Uterus (tissue), 4 donors: ENCODE results near the gene DAPK2. TPM values are rescaled to one million over a fixed set of nuclear protein-coding genes. Genes with fewer than 3 reads are reported as not detected.

Source experiments
- DNase-seq, 2 donors: peaks; one replicate each; pipeline ENCODE4 v3.0.0-alpha.2; 2019 to 2020
- H3K27ac ChIP-seq, 2 donors: fragments of 200-600 bp; sonication (generic); 1 replicate in 1 of 2; 2 replicates in 1 of 2; pipeline ENCODE4 v1.5.1; 2016 to 2018
- H3K27me3 ChIP-seq, 2 donors: fragments of 200-600 bp; sonication (generic); one replicate each; pipeline ENCODE4 v1.5.1; 2018 to 2019; ENCODE audit warnings: control low read depth in 1 of 2
- H3K36me3 ChIP-seq, 2 donors: fragments of 200-600 bp; sonication (generic); one replicate each; pipeline ENCODE4 v1.5.1; 2019; ENCODE audit warnings: control low read depth in 1 of 2
- H3K4me1 ChIP-seq, 2 donors: fragments of 200-600 bp; sonication (generic); one replicate each; pipeline ENCODE4 v1.5.1; 2018 to 2019; ENCODE audit warnings: control low read depth in 1 of 2
- H3K4me3 ChIP-seq, 2 donors: fragments of 200-600 bp; sonication (generic); 1 replicate in 1 of 2; 2 replicates in 1 of 2; pipeline ENCODE4 v1.5.1; 2018 to 2019; ENCODE audit warnings: mild to moderate bottlenecking in 1 of 2
- H3K9me3 ChIP-seq, 2 donors: fragments of 200-600 bp; sonication (generic); one replicate each; pipeline ENCODE4 v1.5.1; 2019; ENCODE audit warnings: control low read depth in 1 of 2
- POLR2A ChIP-seq, 2 donors: fragments of 450-650 bp; IDR thresholded peaks; one replicate each; pipeline ENCODE4 v1.6.1; 2016; ENCODE audit warnings: antibody characterized with exemption in 2 of 2, mild to moderate bottlenecking in 1 of 2, moderate library complexity in 1 of 2
- intact Hi-C: fragments of 100-400 bp; cut with DNase I; formaldehyde crosslinking; loops from one replicate; pipeline ENCODE4 v1.15.1; 2023; ENCODE audit warnings: low total_unique reads
- total RNA-seq, 4 donors: library from RNA; depleted of rRNA in 3 of 4; stranded (reverse); fragments of >200 nt in 3 of 4; gene quantifications; one replicate each; pipeline versions ENCODE4 v1.1.0 to v1.2.4, GENCODE V29; 2014 to 2023
- TF ChIP-seq, protein P1 (sequence below), 4 experiments: fragments of 200-600 bp in 2 of 4; fragments of 450-650 bp in 2 of 4; sonication (generic) in 2 of 4; IDR thresholded peaks; one replicate each; pipeline ENCODE4 v1.5.1; 2016 to 2019; ENCODE audit warnings: antibody characterized with exemption in 4 of 4, mild to moderate bottlenecking in 2 of 4, moderate library complexity in 1 of 4
- donor health status: DM: yes; HTN: yes; CAD: no.

The DAPK2 gene
- total RNA-seq, 4 donors from 2014 or later, result 0.88 to 5.3 (median 1.4) TPM

DNA sequence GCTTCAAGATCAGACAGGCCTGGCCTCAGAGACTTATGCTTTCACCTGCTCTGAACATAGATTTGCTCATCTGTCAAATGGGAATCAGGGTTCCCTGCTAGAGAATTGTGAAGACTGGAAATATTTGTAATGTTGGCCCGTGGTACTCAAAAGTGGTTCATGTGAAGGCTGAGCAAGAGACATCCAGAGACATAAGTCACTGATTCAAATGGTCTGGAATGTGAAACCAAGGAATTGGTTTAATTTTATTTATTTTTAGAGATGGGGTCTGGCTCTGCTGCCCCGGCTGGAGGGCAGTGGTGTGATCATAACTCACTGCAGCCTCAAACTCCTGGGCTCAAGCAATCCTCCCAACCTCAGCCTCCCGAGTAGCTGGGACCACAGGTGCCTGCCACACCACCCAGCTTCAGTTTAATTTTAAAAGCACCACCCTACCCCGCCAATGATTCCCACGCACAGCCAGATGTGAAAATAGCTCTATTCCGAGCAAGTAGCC, 60.1 kb downstream of the DAPK2 start:
- intact Hi-C loops, result no loop called here
- peaks cover 0 to 3% of the 10 kb centered on the region in 2 donors for H3K4me1 ChIP-seq
- H3K9me3 ChIP-seq, result no peaks in the 10 kb centered on the region
- no peak for TF ChIP-seq POLR2A (IDR thresholded peaks at IDR 0.05)
- TF ChIP-seq, protein P1, sequence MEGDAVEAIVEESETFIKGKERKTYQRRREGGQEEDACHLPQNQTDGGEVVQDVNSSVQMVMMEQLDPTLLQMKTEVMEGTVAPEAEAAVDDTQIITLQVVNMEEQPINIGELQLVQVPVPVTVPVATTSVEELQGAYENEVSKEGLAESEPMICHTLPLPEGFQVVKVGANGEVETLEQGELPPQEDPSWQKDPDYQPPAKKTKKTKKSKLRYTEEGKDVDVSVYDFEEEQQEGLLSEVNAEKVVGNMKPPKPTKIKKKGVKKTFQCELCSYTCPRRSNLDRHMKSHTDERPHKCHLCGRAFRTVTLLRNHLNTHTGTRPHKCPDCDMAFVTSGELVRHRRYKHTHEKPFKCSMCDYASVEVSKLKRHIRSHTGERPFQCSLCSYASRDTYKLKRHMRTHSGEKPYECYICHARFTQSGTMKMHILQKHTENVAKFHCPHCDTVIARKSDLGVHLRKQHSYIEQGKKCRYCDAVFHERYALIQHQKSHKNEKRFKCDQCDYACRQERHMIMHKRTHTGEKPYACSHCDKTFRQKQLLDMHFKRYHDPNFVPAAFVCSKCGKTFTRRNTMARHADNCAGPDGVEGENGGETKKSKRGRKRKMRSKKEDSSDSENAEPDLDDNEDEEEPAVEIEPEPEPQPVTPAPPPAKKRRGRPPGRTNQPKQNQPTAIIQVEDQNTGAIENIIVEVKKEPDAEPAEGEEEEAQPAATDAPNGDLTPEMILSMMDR (IDR thresholded peaks at IDR 0.05), result no peak
- no peaks in the 10 kb centered on the region for H3K36me3 ChIP-seq
- H3K27me3 ChIP-seq, result no peaks in the 10 kb centered on the region
- no peak overlapping the region for H3K4me3 ChIP-seq
- H3K27ac ChIP-seq, result no peak overlapping the region
- no peak for DNase-seq

DNA sequence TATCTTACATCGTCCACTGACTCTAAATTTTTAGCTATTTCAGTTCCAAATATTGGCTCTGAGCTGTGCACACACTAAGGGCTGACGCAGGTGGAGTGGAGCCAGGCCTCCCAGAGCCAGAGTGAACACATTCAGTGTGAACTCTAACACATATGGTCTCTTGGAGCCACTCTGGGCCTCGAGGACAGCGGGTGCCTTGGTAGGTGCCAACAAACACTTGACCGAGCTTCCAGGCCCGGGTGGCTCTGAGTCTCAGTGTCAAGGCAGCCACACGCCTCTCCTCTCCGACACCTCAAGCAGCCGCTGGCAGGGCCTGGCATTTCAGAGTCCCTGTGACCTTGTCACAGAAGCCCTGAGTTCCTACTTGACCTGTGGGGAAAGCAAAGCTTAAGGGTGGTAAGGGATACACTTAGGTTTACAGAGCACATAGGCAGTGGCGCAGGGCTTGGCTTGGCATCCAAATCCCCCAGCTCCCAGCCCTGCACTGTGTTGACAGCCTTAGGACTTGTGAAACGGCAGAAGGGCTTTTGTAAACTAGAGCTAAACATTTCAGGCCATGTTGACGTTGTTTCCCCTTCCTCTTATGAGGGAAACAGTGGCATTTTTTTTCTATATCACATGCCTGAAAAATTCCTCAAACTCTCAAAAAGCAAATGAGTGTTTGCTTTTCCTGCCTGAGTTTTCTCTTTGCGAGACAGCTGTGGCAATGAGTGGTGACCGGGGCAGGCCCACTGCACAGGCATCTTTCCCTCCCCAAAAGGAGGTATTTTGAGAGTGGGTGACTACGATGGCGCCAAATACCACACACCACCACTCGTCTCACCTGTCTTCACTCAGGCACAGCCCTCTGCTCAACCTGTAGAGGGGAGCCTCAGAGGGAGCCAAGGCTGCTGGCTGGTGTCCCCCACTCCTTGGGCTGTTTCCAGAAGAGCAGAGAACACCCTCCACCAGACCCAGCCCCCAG, 60.8 kb downstream of the DAPK2 start:
- intact Hi-C loops, result no loop called here
- H3K9me3 ChIP-seq, result no peaks in the 10 kb centered on the region
- DNase-seq, result peak in 1 of 2 donors; percentile 21
- TF ChIP-seq, protein P1 (IDR thresholded peaks at IDR 0.05), result no peak
- TF ChIP-seq POLR2A (IDR thresholded peaks at IDR 0.05), result no peak
- no peaks in the 10 kb centered on the region for H3K27me3 ChIP-seq
- no peak overlapping the region for H3K4me3 ChIP-seq
- no peaks in the 10 kb centered on the region for H3K36me3 ChIP-seq
- peaks cover 0 to 3% of the 10 kb centered on the region in 2 donors for H3K4me1 ChIP-seq
- H3K27ac ChIP-seq, result no peak overlapping the region

DNA sequence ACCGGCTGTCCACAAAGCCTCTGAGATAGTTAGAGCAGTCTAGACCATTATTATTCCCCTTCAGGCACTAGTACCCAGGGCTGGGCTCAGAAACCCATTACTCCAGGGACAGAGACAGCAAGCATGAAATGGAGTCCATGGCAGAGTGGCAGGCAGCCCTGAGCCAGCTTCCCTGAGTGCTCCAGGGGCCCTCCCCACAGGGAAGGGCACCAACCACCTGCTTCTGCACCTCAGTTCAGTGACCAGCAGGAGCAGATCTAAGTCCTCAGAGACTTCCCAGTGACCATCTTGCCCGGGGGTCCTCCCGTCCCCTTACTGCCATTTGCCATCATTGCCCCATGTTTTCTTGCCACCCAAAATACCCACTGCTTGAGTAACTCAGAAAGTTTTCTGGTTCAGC, 62.0 kb downstream of the DAPK2 start:
- no peak for DNase-seq
- Histone ChIP-seq H3K9me3 (no peaks in the 10 kb centered on the region), H3K27ac (no peak overlapping the region), H3K36me3 (no peaks in the 10 kb centered on the region), H3K4me3 (no peak overlapping the region), H3K4me1 (peaks cover 0 to 3% of the 10 kb centered on the region in 2 donors), H3K27me3 (no peaks in the 10 kb centered on the region)
- TF ChIP-seq, protein P1 (IDR thresholded peaks at IDR 0.05), result no peak
- no peak for TF ChIP-seq POLR2A (IDR thresholded peaks at IDR 0.05)
- intact Hi-C loops, result no loop called here

DNA sequence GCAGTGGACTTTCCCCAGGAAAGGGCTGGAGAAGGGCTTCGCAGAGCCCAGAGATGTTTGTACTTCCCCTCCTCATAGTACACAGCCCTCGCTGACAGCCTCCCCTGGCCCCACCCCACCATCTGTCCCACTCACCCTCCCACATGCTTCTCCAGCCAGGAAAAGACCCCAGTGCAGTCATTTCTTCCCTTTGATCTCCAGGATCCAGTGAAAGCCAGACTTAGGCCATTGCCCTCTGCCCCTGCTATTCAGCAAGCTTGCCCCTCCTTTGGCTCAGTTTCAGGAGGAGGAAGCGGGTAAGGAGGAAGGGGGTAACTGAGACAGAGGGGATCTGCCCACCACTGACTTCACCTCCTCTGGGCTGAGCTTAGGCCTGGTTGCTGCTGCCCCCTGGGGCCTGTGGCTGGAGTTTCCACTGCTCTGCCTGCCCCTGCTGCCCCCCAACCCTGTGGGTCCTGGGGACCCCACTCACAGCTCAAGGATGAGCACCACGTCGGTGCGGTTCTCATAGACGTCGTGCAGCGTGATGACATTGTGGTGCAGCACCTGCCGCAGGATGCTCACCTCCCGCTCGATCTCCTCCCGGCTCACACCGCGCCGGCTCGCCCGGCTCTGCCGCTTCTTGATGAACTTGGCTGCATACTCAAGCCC, 63.1 kb downstream of the DAPK2 start:
- DNase-seq, result no peak
- intact Hi-C loops, result no loop called here
- H3K4me3 ChIP-seq, result no peak overlapping the region
- TF ChIP-seq, protein P1 (IDR thresholded peaks at IDR 0.05), result no peak
- no peak for TF ChIP-seq POLR2A (IDR thresholded peaks at IDR 0.05)
- H3K27ac ChIP-seq, result no peak overlapping the region
- H3K4me1 ChIP-seq, result peaks cover 0 to 3% of the 10 kb centered on the region in 2 donors
- H3K36me3 ChIP-seq, result no peaks in the 10 kb centered on the region
- no peaks in the 10 kb centered on the region for H3K9me3 ChIP-seq
- H3K27me3 ChIP-seq, result no peaks in the 10 kb centered on the region
